Natural killer cell (primary cell): Measurements from ENCODE around the gene NFIB. TPM values are rescaled to one million over a fixed set of nuclear protein-coding genes. Genes with fewer than 3 reads are reported as not detected.

Source experiments
- ATAC-seq, 3 donors: fragments of 150-1000 bp in 2 of 3; fragments of 200-7000 bp in 1 of 3; cut with Tn5 transposase; 1 replicate in 1 of 3; 2 replicates in 2 of 3; pipeline ENCODE4 v1.10.0; 2021; ENCODE audit warnings: mild to moderate bottlenecking in 2 of 3, moderate library complexity in 2 of 3
- DNase-seq, 2 donors: peaks; one replicate each; pipeline versions ENCODE4 v3.0.0 to v3.0.0-alpha.2; 2013 to 2021; ENCODE audit warnings: mixed read lengths in 1 of 2
- H3K27ac ChIP-seq: one replicate; pipeline ENCODE4 v1.5.1; 2013; ENCODE audit warnings: mild to moderate bottlenecking, low read length
- H3K27me3 ChIP-seq: one replicate; pipeline ENCODE4 v1.6.1; 2013; ENCODE audit warnings: low read length; ENCODE audit not compliant: control insufficient read depth, insufficient read depth
- H3K36me3 ChIP-seq: one replicate; pipeline ENCODE4 v1.6.1; 2013; ENCODE audit warnings: low read length; ENCODE audit not compliant: control insufficient read depth, insufficient read depth
- H3K4me1 ChIP-seq: one replicate; pipeline ENCODE4 v1.6.1; 2013; ENCODE audit warnings: low read length; ENCODE audit not compliant: control insufficient read depth, insufficient read depth
- H3K4me3 ChIP-seq: one replicate; pipeline ENCODE4 v1.5.1; 2013; ENCODE audit warnings: low read length
- H3K9me3 ChIP-seq: one replicate; pipeline ENCODE4 v1.6.1; 2013; ENCODE audit warnings: low read length; ENCODE audit not compliant: control insufficient read depth, insufficient read depth
- H3K27ac Mint-ChIP-seq, 2 donors: one replicate each; pipeline ENCODE4 v1.8.0; 2022; ENCODE audit warnings: mild to moderate bottlenecking in 2 of 2, mixed read lengths in 2 of 2, moderate library complexity in 1 of 2
- H3K27me3 Mint-ChIP-seq, 2 donors: one replicate each; pipeline ENCODE4 v1.8.0; 2022; ENCODE audit warnings: low read depth in 2 of 2, mixed read lengths in 2 of 2
- H3K36me3 Mint-ChIP-seq: one replicate; pipeline ENCODE4 v1.8.0; 2022; ENCODE audit warnings: mixed read lengths
- H3K4me1 Mint-ChIP-seq, 2 donors: one replicate each; pipeline ENCODE4 v1.8.0; 2022; ENCODE audit warnings: mixed read lengths in 2 of 2
- H3K4me3 Mint-ChIP-seq: one replicate; pipeline ENCODE4 v1.8.0; 2022; ENCODE audit warnings: mild to moderate bottlenecking, moderate library complexity, mixed read lengths
- H3K9me3 Mint-ChIP-seq, 2 donors: one replicate each; pipeline ENCODE4 v1.8.0; 2022; ENCODE audit warnings: mixed read lengths in 2 of 2
- WGBS: methylation state at CpG from one replicate; pipeline ENCODE4 v1.1.7; 2013; ENCODE audit warnings: missing lambda C conversion rate; ENCODE audit not compliant: insufficient coverage; 5-methylcytosine and 5-hydroxymethylcytosine counted together
- intact Hi-C: fragments of 100-400 bp; cut with micrococcal nuclease; formaldehyde crosslinking; loops from one replicate; pipeline ENCODE4 v1.14.2; 2022
- total RNA-seq, 4 donors: library from RNA; stranded (reverse); fragments of 120-200 nt in 1 of 4; gene quantifications; one replicate each; pipeline versions ENCODE4 v1.2.3 to v1.2.4, GENCODE V29; 2013 to 2022
- TF ChIP-seq, protein P1 (sequence below): fragments of 200-600 bp; IDR thresholded peaks from one replicate; pipeline ENCODE4 v1.8.0; 2022; ENCODE audit warnings: antibody characterized with exemption

Gene NFIB
- total RNA-seq, 3 donors from 2014 or later (not counting 1 experiment from before 2014, with no cell fraction given) = 0.20 to 0.21 TPM; not detected in 1

DNA sequence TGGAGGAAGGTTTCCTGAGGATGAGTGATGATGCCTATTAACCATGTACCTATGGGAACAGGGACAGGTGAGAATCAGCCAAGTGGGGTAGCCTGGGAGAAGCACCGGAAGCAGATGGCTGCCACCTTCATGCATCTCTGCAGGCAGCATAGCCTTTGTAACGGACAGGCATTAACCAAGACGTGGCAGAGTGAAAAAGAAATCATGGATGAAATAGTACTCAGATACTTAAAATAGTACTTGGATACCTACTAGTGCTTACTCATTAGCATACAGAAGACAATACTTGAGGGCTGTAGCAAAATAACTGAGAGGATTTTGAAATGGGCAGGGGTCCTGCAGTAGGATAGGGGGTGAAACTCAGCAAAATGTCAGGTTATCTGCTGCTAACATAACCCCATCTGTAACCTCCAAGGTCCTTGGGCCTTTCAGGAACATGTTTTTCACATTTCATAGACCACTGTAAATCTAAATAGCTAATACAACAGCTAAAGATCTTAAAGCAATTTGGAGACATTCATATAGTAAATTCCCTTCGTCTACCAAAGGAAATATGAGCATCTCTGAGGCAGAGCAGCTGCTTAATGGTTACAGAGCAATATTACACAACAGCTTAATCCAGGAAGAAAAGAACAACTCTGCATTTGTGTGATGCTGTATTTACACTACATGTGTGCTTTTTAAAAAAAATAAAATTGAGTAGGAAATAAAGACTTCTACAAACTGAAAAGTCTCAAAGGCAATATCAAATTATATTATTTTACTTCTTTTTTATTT, 154.3 kb downstream of the NFIB start:
- no peak overlapping the region for H3K27ac Mint-ChIP-seq
- intact Hi-C loops = no loop called here
- no peak overlapping the region for H3K4me3 ChIP-seq
- H3K36me3 Mint-ChIP-seq = no peaks in the 10 kb centered on the region
- TF ChIP-seq, protein P1, sequence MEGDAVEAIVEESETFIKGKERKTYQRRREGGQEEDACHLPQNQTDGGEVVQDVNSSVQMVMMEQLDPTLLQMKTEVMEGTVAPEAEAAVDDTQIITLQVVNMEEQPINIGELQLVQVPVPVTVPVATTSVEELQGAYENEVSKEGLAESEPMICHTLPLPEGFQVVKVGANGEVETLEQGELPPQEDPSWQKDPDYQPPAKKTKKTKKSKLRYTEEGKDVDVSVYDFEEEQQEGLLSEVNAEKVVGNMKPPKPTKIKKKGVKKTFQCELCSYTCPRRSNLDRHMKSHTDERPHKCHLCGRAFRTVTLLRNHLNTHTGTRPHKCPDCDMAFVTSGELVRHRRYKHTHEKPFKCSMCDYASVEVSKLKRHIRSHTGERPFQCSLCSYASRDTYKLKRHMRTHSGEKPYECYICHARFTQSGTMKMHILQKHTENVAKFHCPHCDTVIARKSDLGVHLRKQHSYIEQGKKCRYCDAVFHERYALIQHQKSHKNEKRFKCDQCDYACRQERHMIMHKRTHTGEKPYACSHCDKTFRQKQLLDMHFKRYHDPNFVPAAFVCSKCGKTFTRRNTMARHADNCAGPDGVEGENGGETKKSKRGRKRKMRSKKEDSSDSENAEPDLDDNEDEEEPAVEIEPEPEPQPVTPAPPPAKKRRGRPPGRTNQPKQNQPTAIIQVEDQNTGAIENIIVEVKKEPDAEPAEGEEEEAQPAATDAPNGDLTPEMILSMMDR = no peak
- no peaks in the 10 kb centered on the region for H3K4me1 Mint-ChIP-seq
- H3K27ac ChIP-seq = no peak overlapping the region
- H3K4me3 Mint-ChIP-seq = no peak overlapping the region
- H3K4me1 ChIP-seq = no peaks in the 10 kb centered on the region
- H3K36me3 ChIP-seq = no peaks in the 10 kb centered on the region
- no peaks in the 10 kb centered on the region for H3K9me3 ChIP-seq
- H3K9me3 Mint-ChIP-seq = peaks cover 4 to 10% of the 10 kb centered on the region in 2 donors
- H3K27me3 ChIP-seq = no peaks in the 10 kb centered on the region
- no peaks in the 10 kb centered on the region for H3K27me3 Mint-ChIP-seq
- DNase-seq (no peak), ATAC-seq (no peak)
- WGBS = 85% methylated on average over 4 of the region's 4 CpGs

DNA sequence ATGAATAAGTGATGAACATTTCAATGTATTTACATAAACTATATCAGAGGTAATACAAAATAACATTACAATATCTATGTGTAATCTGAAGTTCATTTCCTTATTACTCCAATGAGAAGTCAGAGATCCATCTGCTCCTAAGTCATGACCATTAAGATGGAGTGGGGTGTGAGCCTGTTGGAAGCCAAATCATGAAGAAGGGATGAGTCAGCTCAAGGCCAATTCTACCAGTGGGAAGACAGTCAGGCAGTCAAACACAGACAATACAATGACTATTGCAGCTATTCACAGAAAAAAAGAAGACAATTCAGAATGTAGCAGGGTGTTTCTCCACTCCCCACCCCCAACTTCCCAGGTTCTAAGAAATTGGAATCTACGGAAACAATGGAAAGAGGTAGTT, 155.0 kb downstream of the NFIB start:
- H3K4me3 ChIP-seq = no peak overlapping the region
- no peak for ATAC-seq
- no peaks in the 10 kb centered on the region for H3K27me3 Mint-ChIP-seq
- H3K4me3 Mint-ChIP-seq = no peak overlapping the region
- no peak overlapping the region for H3K27ac Mint-ChIP-seq
- H3K9me3 Mint-ChIP-seq = peaks cover 4 to 10% of the 10 kb centered on the region in 2 donors
- intact Hi-C loops = no loop called here
- no peaks in the 10 kb centered on the region for H3K4me1 ChIP-seq
- WGBS = no CpG with 5 or more reads among the region's 1 CpG
- no peaks in the 10 kb centered on the region for H3K27me3 ChIP-seq
- no peak for DNase-seq
- H3K4me1 Mint-ChIP-seq = no peaks in the 10 kb centered on the region
- TF ChIP-seq, protein P1 = no peak
- H3K36me3 ChIP-seq = no peaks in the 10 kb centered on the region
- no peaks in the 10 kb centered on the region for H3K36me3 Mint-ChIP-seq
- no peak overlapping the region for H3K27ac ChIP-seq
- H3K9me3 ChIP-seq = no peaks in the 10 kb centered on the region

DNA sequence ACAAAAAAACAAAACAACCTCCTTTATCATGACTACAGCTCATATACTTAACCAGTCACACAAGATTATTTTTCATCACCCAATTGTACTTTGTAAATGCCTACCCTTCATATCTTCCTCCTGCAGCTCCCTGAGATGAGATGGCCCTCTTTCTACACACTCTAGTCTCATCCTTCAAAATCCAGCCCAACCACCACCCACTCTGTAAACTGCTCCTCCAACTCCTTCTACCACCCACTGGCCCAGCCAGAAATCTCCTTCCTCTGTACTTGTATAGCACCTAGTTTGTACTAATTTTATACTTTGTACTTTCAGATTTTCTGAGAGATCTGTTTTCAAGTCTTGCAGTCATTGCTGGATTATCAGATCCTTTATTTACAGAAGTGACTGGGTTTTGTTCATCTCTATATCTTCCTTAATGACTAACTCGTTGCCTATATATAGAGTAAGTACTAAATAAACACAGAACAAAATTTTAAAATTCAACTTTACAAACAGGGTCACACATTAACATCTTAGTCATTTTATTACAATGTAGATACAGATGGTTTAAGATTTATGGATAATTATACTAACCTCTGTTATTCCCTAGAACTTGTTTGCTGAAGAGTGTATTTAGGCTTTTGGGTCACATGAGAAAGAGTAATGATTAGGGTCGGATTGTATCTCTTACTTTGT, 155.7 kb downstream of the NFIB start:
- Histone ChIP-seq H3K27me3 (no peaks in the 10 kb centered on the region), H3K4me1 (no peaks in the 10 kb centered on the region), H3K36me3 (no peaks in the 10 kb centered on the region), H3K4me3 (no peak overlapping the region), H3K9me3 (no peaks in the 10 kb centered on the region), H3K27ac (no peak overlapping the region)
- Mint-ChIP-seq H3K27me3 (no peaks in the 10 kb centered on the region), H3K36me3 (no peaks in the 10 kb centered on the region), H3K9me3 (peaks cover 4 to 7% of the 10 kb centered on the region in 2 donors), H3K4me3 (no peak overlapping the region), H3K4me1 (no peaks in the 10 kb centered on the region), H3K27ac (no peak overlapping the region)
- intact Hi-C loops = no loop called here
- ATAC-seq (no peak), DNase-seq (no peak)
- no CpG with 5 or more reads among the region's 2 CpGs for WGBS
- TF ChIP-seq, protein P1 = no peak
